22Rv1 (cell line): ENCODE measurements around the gene ADCY1.

Source experiments
- ZFX ChIP-seq: fragments of 450-650 bp; IDR thresholded peaks from 2 replicates; pipeline ENCODE4 v1.6.1; 2017; ENCODE audit warnings: antibody characterized with exemption, borderline replicate concordance
- TF ChIP-seq, protein P1 (sequence below): fragments of 450-650 bp; IDR thresholded peaks from 2 replicates; pipeline ENCODE4 v1.5.1; 2017; ENCODE audit warnings: mild to moderate bottlenecking

DNA sequence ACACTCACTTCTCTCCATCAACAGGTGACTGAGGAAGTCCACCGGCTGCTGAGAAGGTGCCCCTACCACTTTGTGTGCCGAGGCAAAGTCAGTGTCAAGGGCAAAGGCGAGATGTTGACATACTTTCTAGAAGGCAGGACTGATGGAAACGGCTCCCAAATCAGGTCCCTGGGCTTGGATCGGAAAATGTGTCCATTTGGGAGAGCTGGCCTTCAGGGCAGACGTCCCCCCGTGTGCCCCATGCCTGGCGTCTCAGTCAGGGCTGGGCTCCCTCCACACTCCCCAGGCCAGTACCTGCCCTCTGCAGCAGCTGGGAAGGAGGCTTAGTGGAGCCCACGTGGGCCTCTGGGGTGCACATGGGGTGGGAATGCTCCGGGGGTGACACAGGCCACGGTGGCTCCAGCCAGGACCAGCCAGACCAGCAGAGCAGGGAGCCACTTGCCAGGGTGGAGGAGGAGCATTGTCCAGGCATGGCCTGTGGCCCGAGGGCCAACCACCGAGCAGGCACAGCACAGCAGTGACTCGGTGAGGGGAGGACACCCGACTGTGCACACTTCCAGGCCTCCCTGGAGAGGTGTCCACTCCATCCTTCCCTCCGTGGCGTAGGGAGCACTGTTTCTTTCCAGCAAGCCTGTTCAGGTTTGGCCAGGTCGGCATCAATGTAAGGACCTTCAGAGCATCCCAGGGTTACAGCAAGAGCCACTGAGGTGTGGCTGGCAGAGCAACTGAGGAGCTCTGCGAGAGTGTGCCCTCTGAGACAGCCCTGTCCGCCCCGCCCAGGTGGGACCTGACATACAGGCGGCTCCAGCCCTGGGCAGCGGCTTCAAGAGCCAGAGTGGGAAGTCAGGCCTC is 139.7 kb downstream of the ADCY1 start:
- TF ChIP-seq, protein P1, sequence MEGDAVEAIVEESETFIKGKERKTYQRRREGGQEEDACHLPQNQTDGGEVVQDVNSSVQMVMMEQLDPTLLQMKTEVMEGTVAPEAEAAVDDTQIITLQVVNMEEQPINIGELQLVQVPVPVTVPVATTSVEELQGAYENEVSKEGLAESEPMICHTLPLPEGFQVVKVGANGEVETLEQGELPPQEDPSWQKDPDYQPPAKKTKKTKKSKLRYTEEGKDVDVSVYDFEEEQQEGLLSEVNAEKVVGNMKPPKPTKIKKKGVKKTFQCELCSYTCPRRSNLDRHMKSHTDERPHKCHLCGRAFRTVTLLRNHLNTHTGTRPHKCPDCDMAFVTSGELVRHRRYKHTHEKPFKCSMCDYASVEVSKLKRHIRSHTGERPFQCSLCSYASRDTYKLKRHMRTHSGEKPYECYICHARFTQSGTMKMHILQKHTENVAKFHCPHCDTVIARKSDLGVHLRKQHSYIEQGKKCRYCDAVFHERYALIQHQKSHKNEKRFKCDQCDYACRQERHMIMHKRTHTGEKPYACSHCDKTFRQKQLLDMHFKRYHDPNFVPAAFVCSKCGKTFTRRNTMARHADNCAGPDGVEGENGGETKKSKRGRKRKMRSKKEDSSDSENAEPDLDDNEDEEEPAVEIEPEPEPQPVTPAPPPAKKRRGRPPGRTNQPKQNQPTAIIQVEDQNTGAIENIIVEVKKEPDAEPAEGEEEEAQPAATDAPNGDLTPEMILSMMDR: no peak
- no peak for TF ChIP-seq ZFX
